Measurements from ENCODE around the gene MEIS2. TPM values are rescaled to one million over a fixed set of nuclear protein-coding genes. Genes with fewer than 3 reads are reported as not detected.

The MEIS2 gene
- total and polyA plus RNA-seq, 2 experiments from 2014 or later: 0.27 TPM; not detected in 1

DNA sequence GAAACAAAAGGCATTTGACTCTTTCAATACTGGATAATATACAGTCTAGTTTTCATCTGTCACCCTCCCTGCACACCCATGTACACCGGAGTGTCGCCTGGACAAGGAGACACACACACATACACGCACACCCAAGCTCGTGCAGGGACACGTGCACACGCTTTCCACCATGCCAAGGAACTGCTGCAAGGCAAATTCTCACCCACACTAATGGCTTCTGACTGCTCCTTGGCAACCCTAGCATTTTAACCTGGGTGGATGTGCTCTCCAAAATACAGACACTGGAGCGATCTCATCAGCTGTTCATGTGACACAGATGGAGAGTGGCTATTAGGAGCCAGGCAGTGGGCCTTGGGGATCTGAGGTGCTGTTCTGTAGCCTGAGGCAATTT lies 61.6 kb downstream of the MEIS2 start:
- Histone ChIP-seq H4K20me1 (replicated peaks; ENCODE audit: insufficient read depth) (no peaks in the 10 kb centered on the region), H3K4me1 (ENCODE audit: insufficient read depth) (peaks cover 5% of the 10 kb centered on the region; the same call in 1 of the 2 replicates), H3K36me3 (ENCODE audit: insufficient read depth) (no peaks in the 10 kb centered on the region), H2AFZ (no peak overlapping the region; the same call in 1 of the 2 replicates), H3K4me2 (no peak overlapping the region), H3K27ac (ENCODE audit: low read depth) (no peak overlapping the region), H3F3A (replicated peaks; ENCODE audit: low read depth) (no peaks in the 10 kb centered on the region), H3K9me2 (ENCODE audit: insufficient read depth) (no peaks in the 10 kb centered on the region), H3K27me3 (ENCODE audit: insufficient read depth) (no peaks in the 10 kb centered on the region), H3K4me3 (no peak overlapping the region), H3K79me2 (replicated peaks; ENCODE audit: insufficient read depth) (no peaks in the 10 kb centered on the region)
- Mint-ChIP-seq H3K4me1 (peaks cover 15% of the 10 kb centered on the region), H3K36me3 (ENCODE audit: low read depth) (no peaks in the 10 kb centered on the region), H3K27me3 (ENCODE audit: insufficient read depth, low read depth, poor library complexity) (peaks cover 4% of the 10 kb centered on the region), H3K4me3 (no peak overlapping the region), H3K9me3 (no peaks in the 10 kb centered on the region), H3K27ac (no peak overlapping the region)
- TF ChIP-seq, protein P1, sequence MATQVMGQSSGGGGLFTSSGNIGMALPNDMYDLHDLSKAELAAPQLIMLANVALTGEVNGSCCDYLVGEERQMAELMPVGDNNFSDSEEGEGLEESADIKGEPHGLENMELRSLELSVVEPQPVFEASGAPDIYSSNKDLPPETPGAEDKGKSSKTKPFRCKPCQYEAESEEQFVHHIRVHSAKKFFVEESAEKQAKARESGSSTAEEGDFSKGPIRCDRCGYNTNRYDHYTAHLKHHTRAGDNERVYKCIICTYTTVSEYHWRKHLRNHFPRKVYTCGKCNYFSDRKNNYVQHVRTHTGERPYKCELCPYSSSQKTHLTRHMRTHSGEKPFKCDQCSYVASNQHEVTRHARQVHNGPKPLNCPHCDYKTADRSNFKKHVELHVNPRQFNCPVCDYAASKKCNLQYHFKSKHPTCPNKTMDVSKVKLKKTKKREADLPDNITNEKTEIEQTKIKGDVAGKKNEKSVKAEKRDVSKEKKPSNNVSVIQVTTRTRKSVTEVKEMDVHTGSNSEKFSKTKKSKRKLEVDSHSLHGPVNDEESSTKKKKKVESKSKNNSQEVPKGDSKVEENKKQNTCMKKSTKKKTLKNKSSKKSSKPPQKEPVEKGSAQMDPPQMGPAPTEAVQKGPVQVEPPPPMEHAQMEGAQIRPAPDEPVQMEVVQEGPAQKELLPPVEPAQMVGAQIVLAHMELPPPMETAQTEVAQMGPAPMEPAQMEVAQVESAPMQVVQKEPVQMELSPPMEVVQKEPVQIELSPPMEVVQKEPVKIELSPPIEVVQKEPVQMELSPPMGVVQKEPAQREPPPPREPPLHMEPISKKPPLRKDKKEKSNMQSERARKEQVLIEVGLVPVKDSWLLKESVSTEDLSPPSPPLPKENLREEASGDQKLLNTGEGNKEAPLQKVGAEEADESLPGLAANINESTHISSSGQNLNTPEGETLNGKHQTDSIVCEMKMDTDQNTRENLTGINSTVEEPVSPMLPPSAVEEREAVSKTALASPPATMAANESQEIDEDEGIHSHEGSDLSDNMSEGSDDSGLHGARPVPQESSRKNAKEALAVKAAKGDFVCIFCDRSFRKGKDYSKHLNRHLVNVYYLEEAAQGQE (IDR thresholded peaks at IDR 0.05; ENCODE audit: unreplicated experiment): no peak
- TF ChIP-seq STAT1 (IDR thresholded peaks at IDR 0.05; ENCODE audit: unreplicated experiment) (no peak), ZNF114 (CRISPR knock-in tag; IDR thresholded peaks at IDR 0.05) (no peak), ZNF331 (CRISPR knock-in tag; IDR thresholded peaks at IDR 0.05; ENCODE audit: low read depth) (no peak), EZH2 (IDR thresholded peaks at IDR 0.05; ENCODE audit: low read depth, unreplicated experiment) (no peak), EZH2phosphoT487 (IDR thresholded peaks at IDR 0.05; ENCODE audit: unreplicated experiment) (no peak), CREB1 (CRISPR knock-in tag; IDR thresholded peaks at IDR 0.05; ENCODE audit: low read depth) (no peak), NANOG (IDR thresholded peaks at IDR 0.05; ENCODE audit: borderline replicate concordance) (no peak), POLR2AphosphoS5 (IDR thresholded peaks at IDR 0.05; ENCODE audit: low read depth) (no peak), JUNB (IDR thresholded peaks at IDR 0.05; ENCODE audit: unreplicated experiment) (no peak)
- TF ChIP-seq, protein P2, sequence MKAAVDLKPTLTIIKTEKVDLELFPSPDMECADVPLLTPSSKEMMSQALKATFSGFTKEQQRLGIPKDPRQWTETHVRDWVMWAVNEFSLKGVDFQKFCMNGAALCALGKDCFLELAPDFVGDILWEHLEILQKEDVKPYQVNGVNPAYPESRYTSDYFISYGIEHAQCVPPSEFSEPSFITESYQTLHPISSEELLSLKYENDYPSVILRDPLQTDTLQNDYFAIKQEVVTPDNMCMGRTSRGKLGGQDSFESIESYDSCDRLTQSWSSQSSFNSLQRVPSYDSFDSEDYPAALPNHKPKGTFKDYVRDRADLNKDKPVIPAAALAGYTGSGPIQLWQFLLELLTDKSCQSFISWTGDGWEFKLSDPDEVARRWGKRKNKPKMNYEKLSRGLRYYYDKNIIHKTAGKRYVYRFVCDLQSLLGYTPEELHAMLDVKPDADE (IDR thresholded peaks at IDR 0.05): no peak
- TF ChIP-seq, protein P3, sequence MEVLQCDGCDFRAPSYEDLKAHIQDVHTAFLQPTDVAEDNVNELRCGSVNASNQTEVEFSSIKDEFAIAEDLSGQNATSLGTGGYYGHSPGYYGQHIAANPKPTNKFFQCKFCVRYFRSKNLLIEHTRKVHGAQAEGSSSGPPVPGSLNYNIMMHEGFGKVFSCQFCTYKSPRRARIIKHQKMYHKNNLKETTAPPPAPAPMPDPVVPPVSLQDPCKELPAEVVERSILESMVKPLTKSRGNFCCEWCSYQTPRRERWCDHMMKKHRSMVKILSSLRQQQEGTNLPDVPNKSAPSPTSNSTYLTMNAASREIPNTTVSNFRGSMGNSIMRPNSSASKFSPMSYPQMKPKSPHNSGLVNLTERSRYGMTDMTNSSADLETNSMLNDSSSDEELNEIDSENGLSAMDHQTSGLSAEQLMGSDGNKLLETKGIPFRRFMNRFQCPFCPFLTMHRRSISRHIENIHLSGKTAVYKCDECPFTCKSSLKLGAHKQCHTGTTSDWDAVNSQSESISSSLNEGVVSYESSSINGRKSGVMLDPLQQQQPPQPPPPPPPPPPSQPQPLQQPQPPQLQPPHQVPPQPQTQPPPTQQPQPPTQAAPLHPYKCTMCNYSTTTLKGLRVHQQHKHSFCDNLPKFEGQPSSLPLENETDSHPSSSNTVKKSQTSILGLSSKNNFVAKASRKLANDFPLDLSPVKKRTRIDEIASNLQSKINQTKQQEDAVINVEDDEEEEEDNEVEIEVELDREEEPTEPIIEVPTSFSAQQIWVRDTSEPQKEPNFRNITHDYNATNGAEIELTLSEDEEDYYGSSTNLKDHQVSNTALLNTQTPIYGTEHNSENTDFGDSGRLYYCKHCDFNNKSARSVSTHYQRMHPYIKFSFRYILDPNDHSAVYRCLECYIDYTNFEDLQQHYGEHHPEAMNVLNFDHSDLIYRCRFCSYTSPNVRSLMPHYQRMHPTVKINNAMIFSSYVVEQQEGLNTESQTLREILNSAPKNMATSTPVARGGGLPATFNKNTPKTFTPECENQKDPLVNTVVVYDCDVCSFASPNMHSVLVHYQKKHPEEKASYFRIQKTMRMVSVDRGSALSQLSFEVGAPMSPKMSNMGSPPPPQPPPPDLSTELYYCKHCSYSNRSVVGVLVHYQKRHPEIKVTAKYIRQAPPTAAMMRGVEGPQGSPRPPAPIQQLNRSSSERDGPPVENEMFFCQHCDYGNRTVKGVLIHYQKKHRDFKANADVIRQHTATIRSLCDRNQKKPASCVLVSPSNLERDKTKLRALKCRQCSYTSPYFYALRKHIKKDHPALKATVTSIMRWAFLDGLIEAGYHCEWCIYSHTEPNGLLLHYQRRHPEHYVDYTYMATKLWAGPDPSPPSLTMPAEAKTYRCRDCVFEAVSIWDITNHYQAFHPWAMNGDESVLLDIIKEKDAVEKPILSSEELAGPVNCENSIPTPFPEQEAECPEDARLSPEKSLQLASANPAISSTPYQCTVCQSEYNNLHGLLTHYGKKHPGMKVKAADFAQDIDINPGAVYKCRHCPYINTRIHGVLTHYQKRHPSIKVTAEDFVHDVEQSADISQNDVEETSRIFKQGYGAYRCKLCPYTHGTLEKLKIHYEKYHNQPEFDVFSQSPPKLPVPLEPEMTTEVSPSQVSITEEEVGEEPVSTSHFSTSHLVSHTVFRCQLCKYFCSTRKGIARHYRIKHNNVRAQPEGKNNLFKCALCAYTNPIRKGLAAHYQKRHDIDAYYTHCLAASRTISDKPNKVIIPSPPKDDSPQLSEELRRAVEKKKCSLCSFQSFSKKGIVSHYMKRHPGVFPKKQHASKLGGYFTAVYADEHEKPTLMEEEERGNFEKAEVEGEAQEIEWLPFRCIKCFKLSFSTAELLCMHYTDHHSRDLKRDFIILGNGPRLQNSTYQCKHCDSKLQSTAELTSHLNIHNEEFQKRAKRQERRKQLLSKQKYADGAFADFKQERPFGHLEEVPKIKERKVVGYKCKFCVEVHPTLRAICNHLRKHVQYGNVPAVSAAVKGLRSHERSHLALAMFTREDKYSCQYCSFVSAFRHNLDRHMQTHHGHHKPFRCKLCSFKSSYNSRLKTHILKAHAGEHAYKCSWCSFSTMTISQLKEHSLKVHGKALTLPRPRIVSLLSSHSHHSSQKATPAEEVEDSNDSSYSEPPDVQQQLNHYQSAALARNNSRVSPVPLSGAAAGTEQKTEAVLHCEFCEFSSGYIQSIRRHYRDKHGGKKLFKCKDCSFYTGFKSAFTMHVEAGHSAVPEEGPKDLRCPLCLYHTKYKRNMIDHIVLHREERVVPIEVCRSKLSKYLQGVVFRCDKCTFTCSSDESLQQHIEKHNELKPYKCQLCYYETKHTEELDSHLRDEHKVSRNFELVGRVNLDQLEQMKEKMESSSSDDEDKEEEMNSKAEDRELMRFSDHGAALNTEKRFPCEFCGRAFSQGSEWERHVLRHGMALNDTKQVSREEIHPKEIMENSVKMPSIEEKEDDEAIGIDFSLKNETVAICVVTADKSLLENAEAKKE (CRISPR knock-in tag; IDR thresholded peaks at IDR 0.05): no peak
- TF ChIP-seq, protein P4, sequence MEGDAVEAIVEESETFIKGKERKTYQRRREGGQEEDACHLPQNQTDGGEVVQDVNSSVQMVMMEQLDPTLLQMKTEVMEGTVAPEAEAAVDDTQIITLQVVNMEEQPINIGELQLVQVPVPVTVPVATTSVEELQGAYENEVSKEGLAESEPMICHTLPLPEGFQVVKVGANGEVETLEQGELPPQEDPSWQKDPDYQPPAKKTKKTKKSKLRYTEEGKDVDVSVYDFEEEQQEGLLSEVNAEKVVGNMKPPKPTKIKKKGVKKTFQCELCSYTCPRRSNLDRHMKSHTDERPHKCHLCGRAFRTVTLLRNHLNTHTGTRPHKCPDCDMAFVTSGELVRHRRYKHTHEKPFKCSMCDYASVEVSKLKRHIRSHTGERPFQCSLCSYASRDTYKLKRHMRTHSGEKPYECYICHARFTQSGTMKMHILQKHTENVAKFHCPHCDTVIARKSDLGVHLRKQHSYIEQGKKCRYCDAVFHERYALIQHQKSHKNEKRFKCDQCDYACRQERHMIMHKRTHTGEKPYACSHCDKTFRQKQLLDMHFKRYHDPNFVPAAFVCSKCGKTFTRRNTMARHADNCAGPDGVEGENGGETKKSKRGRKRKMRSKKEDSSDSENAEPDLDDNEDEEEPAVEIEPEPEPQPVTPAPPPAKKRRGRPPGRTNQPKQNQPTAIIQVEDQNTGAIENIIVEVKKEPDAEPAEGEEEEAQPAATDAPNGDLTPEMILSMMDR (conservative IDR thresholded peaks at IDR 0.05; ENCODE audit: low read depth in 2 of 2): no peak
- ATAC-seq (no peak), DNase-seq (ENCODE audit: low spot score) (no peak)
